HepG2 (cell line): Measurements from ENCODE around the gene TNRC18.

Source experiments
- JUND ChIP-seq: sonication (generic); formaldehyde crosslinking; IDR thresholded peaks from 2 replicates; pipeline ENCODE4 v1.8.0; 2022; ENCODE audit warnings: mild to moderate bottlenecking, missing genetic modification reagents
- KLF13 ChIP-seq: sonication (generic); formaldehyde crosslinking; IDR thresholded peaks from 2 replicates; pipeline ENCODE4 v1.4.0; 2020; ENCODE audit warnings: mild to moderate bottlenecking, missing genetic modification reagents
- MXD3 ChIP-seq: IDR thresholded peaks from 2 replicates; pipeline ENCODE4 v1.6.1; 2016; ENCODE audit warnings: mild to moderate bottlenecking, missing biosample characterization, missing genetic modification reagents
- NFE2L1 ChIP-seq: sonication (generic); formaldehyde crosslinking; IDR thresholded peaks from 2 replicates; pipeline ENCODE4 v1.4.0; 2020; ENCODE audit warnings: missing genetic modification reagents, mild to moderate bottlenecking, borderline replicate concordance
- RAD21 ChIP-seq: fragments of 450-650 bp; formaldehyde crosslinking; IDR thresholded peaks from 2 replicates; pipeline ENCODE4 v1.5.0; 2020; ENCODE audit warnings: mild to moderate bottlenecking
- SNAPC2 ChIP-seq: sonication (generic); formaldehyde crosslinking; IDR thresholded peaks from 2 replicates; pipeline ENCODE4 v1.8.1; 2022; ENCODE audit warnings: mild to moderate bottlenecking, missing genetic modification reagents
- TAF1 ChIP-seq: sonication (generic); formaldehyde crosslinking; IDR thresholded peaks from 2 replicates; pipeline ENCODE4 v1.4.0; 2020; ENCODE audit warnings: missing genetic modification reagents
- TFE3 ChIP-seq: IDR thresholded peaks from 2 replicates; pipeline ENCODE4 v1.6.1; 2016
- ZNF205 ChIP-seq: IDR thresholded peaks from 2 replicates; pipeline ENCODE4 v1.6.1; 2018; ENCODE audit warnings: missing biosample characterization, missing genetic modification reagents
- ZNF280B ChIP-seq: sonication (generic); formaldehyde crosslinking; IDR thresholded peaks from 2 replicates; pipeline ENCODE4 v1.5.0; 2020; ENCODE audit warnings: missing genetic modification reagents, mild to moderate bottlenecking, borderline replicate concordance
- ZNF451 ChIP-seq: sonication (generic); formaldehyde crosslinking; IDR thresholded peaks from 2 replicates; pipeline ENCODE4 v1.5.0; 2020; ENCODE audit warnings: mild to moderate bottlenecking, missing genetic modification reagents
- ZNF460 ChIP-seq: sonication (generic); formaldehyde crosslinking; IDR thresholded peaks from 2 replicates; pipeline ENCODE4 v1.5.1; 2020; ENCODE audit warnings: missing genetic modification reagents, mild to moderate bottlenecking, borderline replicate concordance
- ZNF543 ChIP-seq: sonication (generic); formaldehyde crosslinking; IDR thresholded peaks from 2 replicates; pipeline ENCODE4 v1.4.0; 2020; ENCODE audit warnings: mild to moderate bottlenecking, missing genetic modification reagents
- TF ChIP-seq, protein P1 (sequence below): sonication (generic); formaldehyde crosslinking; IDR thresholded peaks from 2 replicates; pipeline ENCODE4 v1.5.0; 2020; ENCODE audit warnings: mild to moderate bottlenecking, missing genetic modification reagents, moderate library complexity

GRCh38 chr7:5453566-5454075, 30.0 kb upstream of the TNRC18 start:
- no peak for TF ChIP-seq KLF13
- TF ChIP-seq, protein P1, sequence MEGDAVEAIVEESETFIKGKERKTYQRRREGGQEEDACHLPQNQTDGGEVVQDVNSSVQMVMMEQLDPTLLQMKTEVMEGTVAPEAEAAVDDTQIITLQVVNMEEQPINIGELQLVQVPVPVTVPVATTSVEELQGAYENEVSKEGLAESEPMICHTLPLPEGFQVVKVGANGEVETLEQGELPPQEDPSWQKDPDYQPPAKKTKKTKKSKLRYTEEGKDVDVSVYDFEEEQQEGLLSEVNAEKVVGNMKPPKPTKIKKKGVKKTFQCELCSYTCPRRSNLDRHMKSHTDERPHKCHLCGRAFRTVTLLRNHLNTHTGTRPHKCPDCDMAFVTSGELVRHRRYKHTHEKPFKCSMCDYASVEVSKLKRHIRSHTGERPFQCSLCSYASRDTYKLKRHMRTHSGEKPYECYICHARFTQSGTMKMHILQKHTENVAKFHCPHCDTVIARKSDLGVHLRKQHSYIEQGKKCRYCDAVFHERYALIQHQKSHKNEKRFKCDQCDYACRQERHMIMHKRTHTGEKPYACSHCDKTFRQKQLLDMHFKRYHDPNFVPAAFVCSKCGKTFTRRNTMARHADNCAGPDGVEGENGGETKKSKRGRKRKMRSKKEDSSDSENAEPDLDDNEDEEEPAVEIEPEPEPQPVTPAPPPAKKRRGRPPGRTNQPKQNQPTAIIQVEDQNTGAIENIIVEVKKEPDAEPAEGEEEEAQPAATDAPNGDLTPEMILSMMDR (CRISPR knock-in tag): no peak
- TF ChIP-seq ZNF205 (CRISPR knock-in tag): no peak
- no peak for TF ChIP-seq ZNF543 (CRISPR knock-in tag)
- TF ChIP-seq ZNF460 (CRISPR knock-in tag): no peak
- no peak for TF ChIP-seq RAD21 (CRISPR knock-in tag)
- TF ChIP-seq SNAPC2 (CRISPR knock-in tag): no peak
- no peak for TF ChIP-seq TFE3
- TF ChIP-seq ZNF280B: no peak
- no peak for TF ChIP-seq NFE2L1
- TF ChIP-seq JUND: no peak
- no peak for TF ChIP-seq MXD3 (CRISPR knock-in tag)
- no peak for TF ChIP-seq ZNF451 (CRISPR knock-in tag)
- no peak for TF ChIP-seq TAF1
